ENCODE measurements around the gene GNAI2.
"Not testable (repeated sequence)": the region's sequence is repeated elsewhere in the genome, so short reads cannot be mapped to it uniquely, and the experiment has no call there.

GNAI2 gene

DNA sequence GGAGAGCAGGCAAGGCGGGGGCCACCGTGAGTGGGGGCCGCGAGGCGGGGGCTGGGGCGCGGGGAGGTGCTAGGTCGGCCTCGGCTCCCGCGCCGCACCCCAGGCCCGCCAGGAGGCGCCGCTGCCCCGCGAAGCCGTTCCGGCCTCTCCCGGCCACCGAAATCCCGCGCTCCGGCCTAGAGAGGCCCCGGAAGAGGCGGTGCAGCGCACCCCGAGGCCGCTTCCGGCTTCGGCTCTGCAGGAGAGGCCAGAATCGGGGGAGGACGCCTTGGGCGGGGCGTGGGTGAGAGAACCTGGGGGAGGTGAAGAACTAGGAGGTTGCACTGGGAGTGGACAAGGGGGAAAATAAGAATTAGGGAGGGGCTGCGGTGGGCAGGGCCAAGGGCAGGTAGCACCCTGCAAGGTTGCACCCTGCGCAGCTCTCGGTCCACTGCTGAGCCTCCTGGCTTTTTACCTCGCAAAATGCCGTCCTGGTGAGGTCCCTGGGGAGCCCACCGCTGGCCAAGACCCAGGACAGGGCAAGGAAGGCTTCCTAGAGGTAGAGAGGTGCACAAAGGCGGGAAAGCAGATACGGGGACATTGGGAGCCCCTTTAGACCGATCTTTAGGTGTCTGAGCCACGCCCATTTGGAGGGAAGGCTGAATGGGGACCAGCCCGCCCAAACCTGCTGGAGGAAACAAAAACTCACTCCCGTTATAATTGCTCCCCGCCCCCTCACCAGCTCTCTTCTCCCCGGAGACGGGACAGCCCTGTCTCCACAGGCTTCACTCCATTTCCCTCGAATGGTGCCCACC, 8.4 kb upstream of the GNAI2 start:
- peak; percentile 90 for DNase-seq

- DNase-seq: not testable (repeated sequence)
These were observed 7.7 kb upstream of the GNAI2 start for GRCh38 chr3:50228184-50228763.

DNA sequence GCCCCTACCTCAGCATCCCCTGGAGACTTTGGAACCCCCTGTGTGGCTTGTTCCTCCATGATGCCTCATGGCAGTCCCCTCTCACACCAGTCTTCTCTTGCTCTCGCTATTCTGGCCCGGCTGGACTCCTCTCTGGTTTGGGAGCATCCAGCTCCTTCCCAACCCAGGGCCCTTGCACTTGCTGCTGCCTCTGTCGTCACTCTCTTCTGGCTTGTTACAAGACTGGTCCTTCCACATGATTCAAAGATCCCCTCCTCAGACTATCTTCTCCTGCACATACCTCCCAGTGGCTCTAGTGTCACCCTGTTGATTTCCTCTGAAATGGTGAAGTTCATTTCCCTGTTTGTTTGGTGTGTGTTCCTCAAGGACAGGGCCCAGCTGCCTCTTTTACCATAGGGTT, 6.5 kb upstream of the GNAI2 start:
- no peak for DNase-seq

- no peak for DNase-seq
These were observed 5.8 kb upstream of the GNAI2 start for GRCh38 chr3:50230104-50230793.

- DNase-seq: no peak
These were observed 5.2 kb upstream of the GNAI2 start for GRCh38 chr3:50230794-50231125.

GRCh38 chr3:50231581-50231980, 4.4 kb upstream of the GNAI2 start:
- no peak for DNase-seq

- DNase-seq: no peak
These were observed 3.7 kb upstream of the GNAI2 start for GRCh38 chr3:50232303-50232702.

DNA sequence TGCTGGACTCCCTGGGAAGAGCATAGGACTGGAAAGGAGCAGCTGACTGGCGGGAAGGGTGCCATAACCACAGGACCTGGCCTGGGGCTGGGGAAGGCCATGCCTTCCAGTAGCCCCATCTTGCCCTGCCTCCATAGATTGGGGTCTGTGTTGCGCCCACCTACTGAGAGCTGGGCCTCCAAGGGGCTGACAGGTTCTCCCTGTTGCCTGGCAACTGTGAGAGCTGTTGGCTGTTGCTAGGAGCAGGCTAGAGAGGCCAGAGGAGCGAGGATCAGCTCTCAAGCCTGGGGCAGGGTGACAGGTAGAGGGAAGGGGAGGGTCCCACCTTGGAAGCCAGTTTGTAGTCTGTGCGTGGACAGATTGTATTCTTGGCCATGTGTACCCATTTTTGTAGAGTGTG, 2.8 kb upstream of the GNAI2 start:
- no peak for DNase-seq

- DNase-seq: no peak
These were observed 604 bp downstream of the GNAI2 start for GRCh38 chr3:50236484-50237132.

GRCh38 chr3:50237133-50237651, 1.2 kb downstream of the GNAI2 start:
- no peak for DNase-seq

GRCh38 chr3:50237754-50238548, 1.9 kb downstream of the GNAI2 start:
- DNase-seq: peak; percentile 80

DNA sequence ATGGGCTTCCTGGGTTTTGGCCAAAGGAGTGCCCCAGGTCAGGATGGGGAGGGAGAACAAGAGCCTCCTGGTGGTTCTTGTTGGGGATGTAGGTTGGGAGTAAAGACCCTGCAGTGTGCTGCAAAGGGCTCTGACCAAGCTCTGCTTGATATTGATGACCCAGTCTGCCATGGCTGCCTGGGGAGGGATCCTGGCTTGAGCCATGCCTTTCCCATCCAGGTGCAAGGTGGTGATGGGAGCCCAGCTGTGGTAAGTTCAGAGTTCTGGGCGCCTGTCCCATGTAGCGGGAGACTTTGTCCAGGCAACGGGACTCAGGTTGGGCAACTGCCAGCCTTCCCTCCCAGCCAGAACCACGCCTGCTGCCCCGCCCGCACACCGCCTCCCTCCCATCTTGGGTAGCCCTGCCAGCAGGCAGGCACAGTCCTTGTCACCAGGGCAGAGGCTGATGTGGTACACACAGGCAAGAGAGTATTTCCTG, 2.6 kb downstream of the GNAI2 start:
- DNase-seq: no peak

- no peak for DNase-seq
These were observed 3.6 kb downstream of the GNAI2 start for GRCh38 chr3:50239649-50240048.

DNA sequence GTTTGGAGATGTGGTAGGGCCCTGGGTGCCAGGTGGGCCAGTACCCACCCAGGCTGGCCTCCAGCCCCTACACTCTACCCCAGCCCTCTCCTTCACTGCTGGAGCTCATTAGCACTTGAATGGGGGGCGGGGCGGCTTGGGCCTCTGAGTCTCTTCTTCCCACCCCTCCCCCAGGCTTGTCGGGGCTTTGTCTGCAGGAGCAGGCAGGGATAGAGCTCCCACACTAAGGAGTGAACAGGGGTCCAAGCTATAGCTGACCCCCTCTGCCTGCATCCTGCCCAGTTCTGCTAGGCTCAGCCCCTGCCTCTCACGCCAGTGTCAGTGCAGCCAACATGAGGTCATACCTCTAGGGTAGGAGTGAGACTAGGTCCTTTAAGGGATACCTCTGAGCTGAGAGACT, 5.2 kb downstream of the GNAI2 start:
- no peak for DNase-seq

- no peak for DNase-seq
These were observed 5.8 kb downstream of the GNAI2 start for GRCh38 chr3:50241713-50242380.

DNA sequence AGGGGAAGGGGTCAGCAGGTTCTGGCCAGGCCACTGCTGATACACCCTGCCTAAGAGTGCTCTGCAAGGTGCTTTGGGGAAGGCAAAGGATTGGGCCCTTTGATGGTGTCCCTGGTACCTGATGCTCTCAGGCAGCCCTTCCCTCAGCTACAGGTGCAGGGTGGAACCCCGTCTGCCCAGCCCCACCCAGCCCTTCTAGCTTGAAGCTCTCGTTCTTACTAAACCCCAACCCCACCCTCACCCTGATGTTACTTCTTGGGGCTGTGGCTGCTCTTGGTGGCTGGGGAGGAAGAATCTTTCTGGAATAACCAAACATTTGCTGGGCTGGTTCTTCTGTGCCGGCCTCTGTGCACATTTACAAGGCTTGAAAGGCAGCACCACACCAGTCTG, 6.4 kb downstream of the GNAI2 start:
- DNase-seq: no peak

GRCh38 chr3:50242851-50243542, 7.0 kb downstream of the GNAI2 start:
- no peak for DNase-seq

DNA sequence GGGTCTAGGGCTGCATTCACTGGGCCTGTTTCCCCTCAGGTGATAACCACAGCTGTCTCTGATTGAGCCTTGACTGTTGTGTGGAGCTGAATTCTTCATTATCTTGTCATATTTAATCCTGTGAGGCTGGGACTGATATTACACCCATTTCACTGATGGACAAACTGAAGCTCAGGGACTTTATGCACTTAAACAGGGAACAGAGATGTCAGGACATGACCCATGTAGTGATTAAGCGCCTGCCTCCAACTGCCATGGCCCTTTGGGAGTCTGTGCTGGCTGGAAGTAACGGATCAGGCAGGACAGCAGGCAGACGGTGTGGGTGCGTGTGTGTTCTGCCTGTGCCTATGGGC, 7.5 kb downstream of the GNAI2 start:
- DNase-seq: no peak

DNA sequence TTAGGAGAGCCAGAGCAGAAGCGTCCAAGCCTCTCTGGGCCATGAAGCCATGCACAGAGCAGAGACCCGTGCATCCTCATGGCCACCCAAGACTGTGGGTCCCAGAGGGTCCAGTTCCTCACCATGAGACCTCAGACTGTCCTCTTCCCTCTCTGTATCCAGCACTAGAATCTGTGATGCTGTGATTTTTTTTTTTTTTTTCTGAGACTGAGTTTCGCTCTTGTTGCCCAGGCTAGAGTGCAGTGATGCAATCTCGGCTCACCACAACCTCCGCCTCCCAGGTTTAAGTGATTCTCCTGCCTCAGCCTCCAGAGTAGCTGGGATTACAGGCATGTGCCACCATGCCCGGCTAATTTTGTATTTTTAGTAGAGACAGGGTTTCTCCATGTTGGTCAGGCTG, 8.8 kb downstream of the GNAI2 start:
- DNase-seq: not testable (repeated sequence)

DNA sequence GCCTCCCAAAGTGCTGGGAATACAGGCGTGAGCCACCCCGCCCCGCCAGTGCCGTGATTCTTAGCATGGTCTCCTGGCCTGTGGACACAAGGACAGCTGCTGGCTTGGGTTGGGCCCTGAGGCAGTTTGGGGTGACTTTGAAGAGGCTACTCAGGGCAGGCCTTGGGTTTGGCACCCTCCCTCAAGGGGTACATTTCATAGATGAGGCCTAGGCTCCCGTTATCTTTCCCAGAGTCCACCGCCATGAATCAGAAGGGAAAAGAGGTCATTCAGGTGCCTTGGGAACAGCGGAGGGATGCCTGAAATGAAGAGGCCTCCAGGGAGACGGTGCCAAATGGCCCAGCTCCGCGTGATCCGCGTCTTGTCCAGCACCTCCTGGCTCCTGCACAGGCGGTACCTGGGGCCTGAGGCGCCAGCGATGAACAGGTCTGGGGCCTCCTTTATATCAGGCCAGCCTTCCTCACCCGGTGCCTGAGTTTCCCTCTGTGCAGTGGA, 9.3 kb downstream of the GNAI2 start:
- no peak for DNase-seq

DNA sequence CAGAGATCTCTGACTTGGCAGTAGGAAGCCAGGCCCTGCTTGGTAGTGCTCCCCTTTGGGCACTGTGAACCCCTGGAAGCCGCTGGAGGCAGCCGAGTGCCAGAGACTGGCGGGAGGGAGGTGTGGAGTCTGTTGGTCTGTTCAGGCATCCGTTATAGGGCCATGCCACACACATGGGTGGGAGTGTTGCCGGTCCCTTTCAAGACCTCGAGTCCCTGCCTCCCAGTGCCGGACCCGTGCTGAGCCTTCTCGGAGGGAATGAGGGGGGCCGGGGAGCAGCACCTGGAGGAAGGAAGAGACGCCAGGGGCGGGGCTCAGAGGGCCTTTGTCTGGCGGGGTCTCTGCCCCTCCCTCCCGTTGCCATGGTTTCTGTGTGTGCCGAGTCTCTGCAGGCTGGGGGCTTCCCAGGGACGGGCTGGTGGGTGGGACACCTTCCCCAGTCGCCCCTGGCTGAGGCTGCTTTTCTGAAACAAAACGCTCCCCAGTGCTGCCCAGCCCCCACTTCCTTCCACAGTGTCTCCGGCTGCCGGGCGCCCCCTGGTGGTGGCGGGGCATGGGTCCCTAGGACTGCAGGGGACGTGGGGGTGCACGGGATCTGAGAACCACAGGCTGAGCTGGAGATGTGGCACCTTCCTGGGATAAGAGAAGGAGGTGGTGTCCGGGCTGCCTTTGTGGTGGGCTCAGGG, 10.0 kb downstream of the GNAI2 start:
- DNase-seq: peak; percentile 65
